Neural cell (in vitro differentiated cells): ENCODE data around the gene DOK7. TPM values are rescaled to one million over a fixed set of nuclear protein-coding genes. Genes with fewer than 3 reads are reported as not detected.

Experiments used
- H2AFZ ChIP-seq: fragments of 200-600, 300-800 bp; sonication (generic), shearing (Covaris generic); 2 replicates; pipeline ENCODE4 v1.6.0; 2014; ENCODE audit warnings: low read depth, mild to moderate bottlenecking, antibody characterized with exemption, low read length, moderate library complexity
- H3F3A ChIP-seq: fragments of 200-600 bp; shearing (Covaris generic); 2 replicates; pipeline ENCODE4 v1.6.1; 2016; ENCODE audit warnings: mild to moderate bottlenecking, moderate library complexity, mixed read lengths, antibody characterized with exemption, low read length; ENCODE audit not compliant: insufficient read depth, poor library complexity, severe bottlenecking
- H3K27ac ChIP-seq: fragments of 200-600, 300-800 bp; sonication (generic), shearing (Covaris generic); 2 replicates; pipeline ENCODE4 v1.5.1; 2014; ENCODE audit warnings: mild to moderate bottlenecking, low read length, moderate library complexity
- H3K27me3 ChIP-seq: fragments of 300-800, 200-600 bp; sonication (generic), shearing (Covaris generic); 2 replicates; pipeline ENCODE4 v1.6.0; 2014; ENCODE audit warnings: mild to moderate bottlenecking, low read depth, low read length, moderate library complexity; ENCODE audit not compliant: insufficient read depth
- H3K36me3 ChIP-seq: fragments of 300-800, 200-600 bp; sonication (generic), shearing (Covaris generic); 2 replicates; pipeline ENCODE4 v1.5.1; 2014; ENCODE audit warnings: mild to moderate bottlenecking, antibody characterized with exemption, low read length, moderate library complexity; ENCODE audit not compliant: insufficient read depth
- H3K4me2 ChIP-seq: fragments of 300-800, 200-600 bp; sonication (generic), shearing (Covaris generic); 2 replicates; pipeline ENCODE4 v1.6.0; 2014; ENCODE audit warnings: mild to moderate bottlenecking, low read length
- H3K4me3 ChIP-seq: fragments of 300-800, 200-600 bp; sonication (generic), shearing (Covaris generic); 2 replicates; pipeline ENCODE4 v1.5.1; 2014; ENCODE audit warnings: mild to moderate bottlenecking, low read length, moderate library complexity
- H3K79me2 ChIP-seq: fragments of 200-600 bp; shearing (Covaris generic); replicated peaks from 2 replicates; pipeline ENCODE4 v1.6.0; 2014; ENCODE audit warnings: mild to moderate bottlenecking, low read length, moderate library complexity; ENCODE audit not compliant: insufficient read depth
- H3K9ac ChIP-seq: fragments of 300-800, 200-600 bp; sonication (generic), shearing (Covaris generic); 2 replicates; pipeline ENCODE4 v1.6.1; 2016; ENCODE audit warnings: mild to moderate bottlenecking, low read length, mixed read lengths
- H3K9me2 ChIP-seq: fragments of 200-600 bp; shearing (Covaris generic); 2 replicates; pipeline ENCODE4 v1.6.1; 2016; ENCODE audit warnings: mild to moderate bottlenecking, low read length, mixed read lengths; ENCODE audit not compliant: insufficient read depth
- H3K9me3 ChIP-seq: fragments of 200-600, 300-800 bp; sonication (generic), shearing (Covaris generic); 2 replicates; pipeline ENCODE4 v1.6.1; 2016; ENCODE audit warnings: mild to moderate bottlenecking, mixed run types, low read length, moderate library complexity, mixed read lengths
- H4K20me1 ChIP-seq: fragments of 200-600 bp; shearing (Covaris generic); 2 replicates; pipeline ENCODE4 v1.6.1; 2016; ENCODE audit warnings: mild to moderate bottlenecking, mixed run types; ENCODE audit not compliant: insufficient read depth
- EP300 ChIP-seq: fragments of 450-650 bp; conservative IDR thresholded peaks from 2 replicates; pipeline ENCODE4 v1.6.1; 2014; ENCODE audit warnings: antibody characterized with exemption, mild to moderate bottlenecking, moderate library complexity; ENCODE audit not compliant: poor library complexity, severe bottlenecking
- MXI1 ChIP-seq: fragments of 450-650 bp; conservative IDR thresholded peaks from 2 replicates; pipeline ENCODE4 v1.6.1; 2014; ENCODE audit warnings: antibody characterized with exemption, mild to moderate bottlenecking; ENCODE audit not compliant: poor library complexity, severe bottlenecking
- POLR2AphosphoS5 ChIP-seq: IDR thresholded peaks from 2 replicates; pipeline ENCODE4 v1.6.1; 2012
- RAD21 ChIP-seq: fragments of 450-650 bp; conservative IDR thresholded peaks from 2 replicates; pipeline ENCODE4 v1.6.1; 2014; ENCODE audit warnings: antibody characterized with exemption, mild to moderate bottlenecking, moderate library complexity
- REST ChIP-seq: IDR thresholded peaks from 2 replicates; pipeline ENCODE4 v1.6.1; 2012; ENCODE audit warnings: borderline replicate concordance
- SMC3 ChIP-seq: fragments of 450-650 bp; conservative IDR thresholded peaks from 2 replicates; pipeline ENCODE4 v1.6.1; 2014; ENCODE audit warnings: antibody characterized with exemption, mild to moderate bottlenecking, moderate library complexity; ENCODE audit not compliant: poor library complexity
- TAF1 ChIP-seq: IDR thresholded peaks from 2 replicates; pipeline ENCODE4 v1.6.1; 2012; ENCODE audit warnings: low read depth
- polyA plus RNA-seq: library from polyadenylated mRNA; depleted of rRNA; stranded (reverse); fragments of >200 nt; gene quantifications from 2 replicates; pipeline ENCODE4 v1.2.3, GENCODE V29; 2014
- TF ChIP-seq, protein P1 (sequence below): fragments of 450-650 bp; IDR thresholded peaks from 2 replicates; pipeline ENCODE4 v1.5.1; 2014; ENCODE audit warnings: antibody characterized with exemption, mild to moderate bottlenecking, moderate library complexity; ENCODE audit not compliant: poor library complexity, severe bottlenecking

DOK7 gene
- polyA plus RNA-seq, 1 donor from 2014 or later = 0.66 TPM

DNA sequence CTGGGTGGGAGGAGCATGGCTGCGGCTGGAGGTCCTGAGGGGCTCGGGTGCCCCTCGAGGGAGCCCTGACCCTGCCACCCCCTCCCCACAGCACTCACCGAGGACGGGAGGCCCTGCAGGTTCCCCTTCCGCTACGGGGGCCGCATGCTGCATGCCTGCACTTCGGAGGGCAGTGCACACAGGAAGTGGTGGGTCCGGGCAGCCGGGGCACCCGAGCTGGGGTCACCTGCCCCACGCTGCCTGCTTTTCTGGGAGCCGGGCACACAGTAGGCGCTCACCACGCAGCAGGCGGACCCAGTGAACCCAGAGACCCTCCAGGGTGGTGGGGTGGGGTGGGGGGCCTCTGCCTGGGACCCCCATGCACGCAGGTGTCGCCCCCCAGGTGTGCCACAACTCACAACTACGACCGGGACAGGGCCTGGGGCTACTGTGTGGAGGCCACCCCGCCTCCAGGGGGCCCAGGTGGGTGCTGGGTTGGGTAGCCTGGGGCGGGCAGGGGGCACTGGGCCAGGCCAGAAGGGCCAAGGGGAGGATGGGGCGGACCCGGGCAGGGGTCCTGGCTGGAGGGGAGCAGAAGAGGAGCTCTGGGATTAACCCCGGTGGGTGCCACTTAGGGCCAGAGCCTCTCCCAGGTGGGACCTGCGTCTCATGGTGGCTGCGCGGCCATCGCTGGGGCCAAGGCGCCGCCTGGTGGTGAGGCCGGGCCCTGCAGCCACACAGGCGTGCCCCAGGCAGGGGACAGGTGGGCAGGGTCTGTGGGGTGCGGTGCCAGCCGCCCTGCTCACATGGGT is 20.0 kb upstream of the DOK7 start:
- Histone ChIP-seq H3K27ac (no peak overlapping the region), H3K79me2 (no peaks in the 10 kb centered on the region), H3K4me3 (no peak overlapping the region), H3K9me2 (no peaks in the 10 kb centered on the region), H4K20me1 (no peaks in the 10 kb centered on the region), H3K4me2 (no peak overlapping the region), H3K9ac (no peak overlapping the region), H3F3A (no peaks in the 10 kb centered on the region), H3K36me3 (no peaks in the 10 kb centered on the region), H2AFZ (no peak overlapping the region), H3K27me3 (no peaks in the 10 kb centered on the region), H3K9me3 (no peaks in the 10 kb centered on the region)
- peak; percentile 78 for TF ChIP-seq RAD21
- TF ChIP-seq, protein P1, sequence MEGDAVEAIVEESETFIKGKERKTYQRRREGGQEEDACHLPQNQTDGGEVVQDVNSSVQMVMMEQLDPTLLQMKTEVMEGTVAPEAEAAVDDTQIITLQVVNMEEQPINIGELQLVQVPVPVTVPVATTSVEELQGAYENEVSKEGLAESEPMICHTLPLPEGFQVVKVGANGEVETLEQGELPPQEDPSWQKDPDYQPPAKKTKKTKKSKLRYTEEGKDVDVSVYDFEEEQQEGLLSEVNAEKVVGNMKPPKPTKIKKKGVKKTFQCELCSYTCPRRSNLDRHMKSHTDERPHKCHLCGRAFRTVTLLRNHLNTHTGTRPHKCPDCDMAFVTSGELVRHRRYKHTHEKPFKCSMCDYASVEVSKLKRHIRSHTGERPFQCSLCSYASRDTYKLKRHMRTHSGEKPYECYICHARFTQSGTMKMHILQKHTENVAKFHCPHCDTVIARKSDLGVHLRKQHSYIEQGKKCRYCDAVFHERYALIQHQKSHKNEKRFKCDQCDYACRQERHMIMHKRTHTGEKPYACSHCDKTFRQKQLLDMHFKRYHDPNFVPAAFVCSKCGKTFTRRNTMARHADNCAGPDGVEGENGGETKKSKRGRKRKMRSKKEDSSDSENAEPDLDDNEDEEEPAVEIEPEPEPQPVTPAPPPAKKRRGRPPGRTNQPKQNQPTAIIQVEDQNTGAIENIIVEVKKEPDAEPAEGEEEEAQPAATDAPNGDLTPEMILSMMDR = peak; percentile 76
- TF ChIP-seq TAF1 = no peak
- TF ChIP-seq SMC3 = peak; percentile 85

- Histone ChIP-seq H2AFZ (no peak overlapping the region), H3F3A (no peaks in the 10 kb centered on the region), H4K20me1 (no peaks in the 10 kb centered on the region), H3K9me3 (no peaks in the 10 kb centered on the region), H3K79me2 (no peaks in the 10 kb centered on the region), H3K4me3 (no peak overlapping the region), H3K27me3 (no peaks in the 10 kb centered on the region), H3K36me3 (no peaks in the 10 kb centered on the region), H3K9me2 (no peaks in the 10 kb centered on the region), H3K9ac (no peak overlapping the region), H3K27ac (no peak overlapping the region), H3K4me2 (no peak overlapping the region)
- TF ChIP-seq POLR2AphosphoS5 (no peak), SMC3 (peak; percentile 54), MXI1 (no peak), RAD21 (no peak), EP300 (no peak), REST (no peak), TAF1 (no peak)
- TF ChIP-seq, protein P1 = no peak
Measured at GRCh38 chr4:3443750-3444309, 19.3 kb upstream of the DOK7 start.
